ENCODE results near the gene EDRF1.

EDRF1 gene

DNA sequence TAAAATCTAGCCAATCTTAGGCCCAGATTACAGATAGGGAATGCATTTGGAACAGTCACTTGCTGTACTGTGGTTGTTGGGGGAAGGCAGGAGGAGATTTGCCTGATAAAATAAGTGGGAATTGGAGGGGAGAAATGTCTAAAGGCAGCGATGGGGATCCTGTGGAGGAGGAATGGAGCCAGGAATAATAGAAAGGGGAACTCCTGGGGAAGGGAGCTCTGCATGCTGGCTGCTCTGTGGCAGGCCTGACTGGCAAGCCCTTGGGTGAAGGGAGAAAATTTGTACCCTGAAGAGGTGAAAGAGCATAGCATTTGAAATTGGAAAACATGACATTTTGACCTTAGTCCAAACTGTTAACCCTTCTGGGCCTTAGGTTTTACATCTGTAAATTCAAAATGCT is 42.5 kb downstream of the EDRF1 start:
- no peak overlapping the region for H3K4me3 ChIP-seq (ENCODE audit: control insufficient read depth, low read depth, low read length)
- no peak for DNase-seq (ENCODE audit: low read depth)
- TF ChIP-seq, protein P1, sequence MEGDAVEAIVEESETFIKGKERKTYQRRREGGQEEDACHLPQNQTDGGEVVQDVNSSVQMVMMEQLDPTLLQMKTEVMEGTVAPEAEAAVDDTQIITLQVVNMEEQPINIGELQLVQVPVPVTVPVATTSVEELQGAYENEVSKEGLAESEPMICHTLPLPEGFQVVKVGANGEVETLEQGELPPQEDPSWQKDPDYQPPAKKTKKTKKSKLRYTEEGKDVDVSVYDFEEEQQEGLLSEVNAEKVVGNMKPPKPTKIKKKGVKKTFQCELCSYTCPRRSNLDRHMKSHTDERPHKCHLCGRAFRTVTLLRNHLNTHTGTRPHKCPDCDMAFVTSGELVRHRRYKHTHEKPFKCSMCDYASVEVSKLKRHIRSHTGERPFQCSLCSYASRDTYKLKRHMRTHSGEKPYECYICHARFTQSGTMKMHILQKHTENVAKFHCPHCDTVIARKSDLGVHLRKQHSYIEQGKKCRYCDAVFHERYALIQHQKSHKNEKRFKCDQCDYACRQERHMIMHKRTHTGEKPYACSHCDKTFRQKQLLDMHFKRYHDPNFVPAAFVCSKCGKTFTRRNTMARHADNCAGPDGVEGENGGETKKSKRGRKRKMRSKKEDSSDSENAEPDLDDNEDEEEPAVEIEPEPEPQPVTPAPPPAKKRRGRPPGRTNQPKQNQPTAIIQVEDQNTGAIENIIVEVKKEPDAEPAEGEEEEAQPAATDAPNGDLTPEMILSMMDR (IDR thresholded peaks at IDR 0.05; ENCODE audit: control insufficient read depth, insufficient read depth, low read depth, low read length, missing control alignments), result no peak

DNA sequence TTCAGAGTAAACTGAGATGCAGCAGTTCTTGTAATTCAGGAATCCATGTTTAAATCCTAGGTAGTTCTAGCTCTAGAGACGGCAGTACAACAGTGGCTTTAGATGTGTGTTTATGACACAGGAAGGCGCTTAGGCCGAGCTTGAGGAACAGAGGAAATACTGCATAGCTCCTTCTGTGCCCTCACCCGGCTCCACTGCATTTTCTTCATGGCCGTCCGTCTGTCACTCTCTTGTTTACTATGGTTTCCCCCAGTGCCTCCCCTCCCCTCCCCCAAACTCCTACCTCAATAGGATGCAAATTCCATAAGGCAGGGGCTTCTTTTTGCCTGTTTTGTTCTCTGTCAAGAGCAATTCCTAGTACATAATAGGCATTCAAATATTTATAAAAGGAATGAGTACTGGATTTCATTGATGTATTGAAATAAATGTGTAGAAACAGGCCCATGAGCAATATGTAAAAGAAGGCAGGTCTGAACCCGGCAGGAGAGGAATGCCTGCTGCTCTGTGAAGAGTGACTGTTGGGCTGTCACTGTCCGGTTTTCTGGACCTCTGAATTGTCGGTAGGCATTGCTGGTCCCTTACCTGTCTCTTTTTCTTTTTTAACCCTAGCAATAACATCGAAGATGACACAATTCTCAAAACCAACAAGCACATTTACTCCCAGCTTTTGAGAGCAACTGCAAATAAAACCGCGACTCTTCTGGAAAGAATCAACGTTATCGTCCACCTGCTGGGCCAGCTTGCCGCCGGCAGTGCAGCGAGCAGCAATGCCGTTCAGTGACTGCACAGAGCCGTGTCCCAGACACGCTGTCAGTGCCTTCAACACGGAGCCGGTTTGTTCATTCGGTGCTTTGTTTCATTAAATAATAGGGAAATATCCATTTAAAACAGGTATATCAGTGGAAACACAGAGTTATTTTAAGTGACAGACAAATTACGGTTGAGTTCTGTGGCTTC is 43.5 kb downstream of the EDRF1 start:
- DNase-seq (ENCODE audit: low read depth), result no peak
- no peak overlapping the region for H3K4me3 ChIP-seq (ENCODE audit: control insufficient read depth, low read depth, low read length)
- TF ChIP-seq, protein P1 (IDR thresholded peaks at IDR 0.05; ENCODE audit: control insufficient read depth, insufficient read depth, low read depth, low read length, missing control alignments), result no peak

DNA sequence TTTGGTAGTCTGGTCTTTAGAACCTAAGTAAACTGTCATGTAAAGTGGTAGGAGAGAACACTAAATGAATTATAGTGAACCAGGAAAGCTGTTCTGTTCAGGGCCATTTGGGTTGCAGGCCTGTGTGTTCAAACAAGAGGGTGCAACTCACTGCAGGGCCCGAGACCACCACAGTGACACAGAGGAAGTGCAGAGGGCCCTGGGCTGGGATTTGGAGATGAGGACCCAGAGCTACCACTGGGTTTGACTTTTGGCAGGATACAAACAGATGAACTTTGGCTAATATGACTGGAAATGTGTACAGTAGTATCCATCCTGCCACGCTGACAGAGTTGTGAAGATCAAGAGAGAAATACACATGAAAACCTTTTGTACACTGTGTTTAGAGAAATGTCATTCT is 46.3 kb downstream of the EDRF1 start:
- TF ChIP-seq, protein P1 (IDR thresholded peaks at IDR 0.05; ENCODE audit: control insufficient read depth, insufficient read depth, low read depth, low read length, missing control alignments), result no peak
- no peak for DNase-seq (ENCODE audit: low read depth)
- no peak overlapping the region for H3K4me3 ChIP-seq (ENCODE audit: control insufficient read depth, low read depth, low read length)

DNA sequence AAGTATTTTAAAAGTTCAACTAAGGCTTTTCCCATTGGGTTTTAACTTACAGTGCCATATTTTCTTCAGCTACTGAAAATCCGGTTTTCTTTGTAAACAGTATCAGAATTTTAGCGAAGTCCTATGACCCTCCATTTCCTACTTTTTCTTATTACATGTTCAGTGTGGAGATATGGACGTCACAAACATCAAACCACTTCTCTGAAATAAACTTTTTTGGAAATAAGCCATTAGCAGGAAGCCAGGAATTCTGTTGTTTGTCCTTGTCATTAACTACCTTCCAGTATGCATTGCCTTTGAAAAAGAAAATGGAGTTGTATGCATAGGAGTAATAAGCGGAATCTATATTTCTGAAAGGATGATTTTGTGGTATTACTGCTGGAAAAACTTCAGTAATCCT is 47.0 kb downstream of the EDRF1 start:
- no peak for DNase-seq (ENCODE audit: low read depth)
- TF ChIP-seq, protein P1 (IDR thresholded peaks at IDR 0.05; ENCODE audit: control insufficient read depth, insufficient read depth, low read depth, low read length, missing control alignments), result no peak
- no peak overlapping the region for H3K4me3 ChIP-seq (ENCODE audit: control insufficient read depth, low read depth, low read length)

DNA sequence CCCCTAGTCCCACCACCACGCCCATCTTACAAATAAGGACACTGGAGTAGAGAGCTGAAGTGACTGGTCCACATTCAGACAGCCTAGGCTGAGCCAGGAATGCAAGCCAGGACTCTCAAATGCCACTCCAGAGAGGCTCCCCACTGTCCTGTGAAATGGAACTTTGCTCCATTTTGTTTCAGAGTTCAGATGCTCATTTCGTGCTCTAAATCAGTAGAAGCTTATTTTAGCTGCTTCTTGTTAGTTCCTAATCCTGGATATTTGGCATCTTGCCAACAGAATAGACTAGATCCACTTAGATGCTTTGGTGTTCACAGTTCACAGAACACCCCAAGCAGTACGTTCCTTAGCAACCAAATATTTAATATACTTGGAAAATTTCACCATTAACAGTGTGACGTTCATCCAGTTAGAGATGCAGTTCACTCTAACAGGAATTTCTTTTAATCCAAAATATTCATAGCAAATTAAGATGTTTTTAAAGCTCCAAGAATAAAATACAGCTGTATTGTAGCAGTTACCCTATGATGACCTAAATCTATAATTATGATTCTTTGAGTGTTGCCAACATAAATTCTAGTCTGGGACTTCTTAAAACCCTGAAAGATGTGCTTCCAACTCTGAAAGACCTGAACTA is 48.8 kb downstream of the EDRF1 start:
- no peak for DNase-seq (ENCODE audit: low read depth)
- TF ChIP-seq, protein P1 (IDR thresholded peaks at IDR 0.05; ENCODE audit: control insufficient read depth, insufficient read depth, low read depth, low read length, missing control alignments), result no peak
- no peak overlapping the region for H3K4me3 ChIP-seq (ENCODE audit: control insufficient read depth, low read depth, low read length)

DNA sequence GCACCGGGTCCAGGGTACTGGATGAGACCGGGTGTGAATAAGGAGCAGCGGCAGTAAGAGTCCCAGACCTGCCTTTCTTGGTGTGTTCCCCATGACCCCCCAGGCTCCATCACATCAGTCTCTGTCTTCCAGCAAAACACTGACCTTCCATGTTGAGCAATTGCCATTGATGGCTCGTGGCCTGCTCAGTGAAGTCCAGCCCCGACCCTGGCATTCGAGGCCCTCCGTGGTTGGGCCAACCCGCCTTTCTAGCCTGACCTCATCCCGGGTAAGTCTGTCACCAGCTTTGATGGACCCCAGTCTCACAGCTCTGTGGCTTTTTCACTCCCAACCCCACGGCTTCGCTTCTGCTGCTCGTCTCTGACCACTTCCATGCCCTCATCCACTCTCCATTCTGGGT is 49.7 kb downstream of the EDRF1 start:
- TF ChIP-seq, protein P1 (IDR thresholded peaks at IDR 0.05; ENCODE audit: control insufficient read depth, insufficient read depth, low read depth, low read length, missing control alignments), result no peak

More for the DNA sequence above, 49.7 kb downstream of the EDRF1 start:
- no peak overlapping the region for H3K4me3 ChIP-seq (ENCODE audit: control insufficient read depth, low read depth, low read length)
- no peak for DNase-seq (ENCODE audit: low read depth)

All from AG09309 (cell line).